T follicular helper cell (primary cell): ENCODE data around the gene PROKR1.

Source experiments
- DNase-seq: peaks from one replicate; pipeline ENCODE4 v3.0.0-alpha.2; 2020; ENCODE audit warnings: low read depth

PROKR1 gene

DNA sequence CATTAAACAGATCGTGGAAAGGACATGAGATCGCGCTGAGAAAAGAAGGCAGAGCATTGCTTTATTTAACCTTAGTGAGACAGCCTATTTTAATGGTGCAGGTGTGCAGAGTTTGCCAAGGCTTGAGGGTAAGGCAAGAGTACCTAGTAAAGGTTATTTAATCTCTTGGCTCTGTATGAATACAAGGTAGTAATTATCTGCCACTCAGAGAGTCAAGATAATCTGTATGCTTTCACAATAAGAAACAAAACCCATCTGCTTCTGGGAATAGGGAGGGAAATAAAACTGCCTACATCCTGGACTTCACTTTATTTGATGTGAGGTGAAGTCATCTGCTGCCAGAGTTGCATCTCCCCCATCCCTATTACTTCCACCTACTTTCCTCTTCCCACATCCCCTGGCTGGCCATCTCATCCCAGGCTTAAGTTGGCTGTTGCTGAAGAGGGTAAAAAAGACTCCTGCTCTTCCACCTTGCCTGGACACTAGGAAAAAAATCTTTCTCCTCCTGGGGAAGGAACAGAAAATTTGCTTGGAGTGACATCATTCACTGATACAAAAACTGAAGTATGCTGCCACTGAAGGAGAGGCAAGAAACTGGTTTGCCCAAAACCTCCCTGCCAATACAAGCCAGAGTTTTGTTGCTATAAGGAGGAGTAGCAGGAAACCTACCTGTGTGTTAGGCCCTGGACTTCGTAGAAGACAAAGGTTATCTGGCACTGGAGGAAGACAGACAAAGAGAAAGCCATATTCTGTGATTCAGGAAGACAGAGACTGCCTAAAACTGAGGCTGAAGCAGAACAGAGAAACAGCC, 55.4 kb downstream of the PROKR1 start:
- no peak for DNase-seq

DNA sequence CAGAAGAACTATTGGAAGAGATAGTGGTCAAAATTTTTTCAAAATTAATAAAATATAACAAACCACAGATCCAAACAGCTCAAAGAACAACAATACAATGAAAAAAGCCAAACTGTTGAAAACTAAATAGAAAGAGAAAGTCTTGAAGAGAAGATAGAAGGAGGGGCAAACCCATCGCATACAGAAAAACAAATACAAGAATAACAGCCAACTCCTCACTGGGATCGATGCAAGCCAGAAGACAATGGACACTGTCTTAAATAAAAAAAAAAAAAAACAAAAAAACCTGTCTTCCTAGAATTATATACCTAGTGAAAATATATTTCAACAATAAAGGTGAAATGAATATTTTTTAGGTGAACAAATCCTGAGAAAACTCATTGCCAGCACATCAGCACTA, 57.2 kb downstream of the PROKR1 start:
- DNase-seq = no peak

DNA sequence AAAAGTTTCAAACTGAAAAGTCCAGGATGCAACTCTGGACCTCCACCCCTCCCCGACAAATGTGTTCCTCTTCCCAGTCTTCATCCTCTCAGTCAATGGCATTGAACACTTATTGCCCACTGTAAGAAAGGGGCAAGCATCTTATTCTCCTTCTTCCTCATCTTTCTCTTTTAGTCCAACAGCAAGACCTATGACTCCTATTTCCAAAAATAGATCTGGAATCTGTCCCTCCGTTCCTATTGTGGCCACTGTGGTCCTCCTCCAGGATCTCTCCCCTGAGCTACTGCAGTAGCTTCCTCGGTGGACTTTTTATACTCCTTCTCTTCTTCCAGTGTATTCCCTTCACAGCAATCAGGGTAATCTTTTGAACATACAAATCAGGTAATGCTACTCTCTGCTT, 63.3 kb downstream of the PROKR1 start:
- no peak for DNase-seq
